ENCODE measurements around the gene USH2A. TPM values are rescaled to one million over a fixed set of nuclear protein-coding genes. Genes with fewer than 3 reads are reported as not detected.

Gene USH2A
- total RNA-seq, 2 donors from 2014 or later: 0.62 to 3.1 TPM

DNA sequence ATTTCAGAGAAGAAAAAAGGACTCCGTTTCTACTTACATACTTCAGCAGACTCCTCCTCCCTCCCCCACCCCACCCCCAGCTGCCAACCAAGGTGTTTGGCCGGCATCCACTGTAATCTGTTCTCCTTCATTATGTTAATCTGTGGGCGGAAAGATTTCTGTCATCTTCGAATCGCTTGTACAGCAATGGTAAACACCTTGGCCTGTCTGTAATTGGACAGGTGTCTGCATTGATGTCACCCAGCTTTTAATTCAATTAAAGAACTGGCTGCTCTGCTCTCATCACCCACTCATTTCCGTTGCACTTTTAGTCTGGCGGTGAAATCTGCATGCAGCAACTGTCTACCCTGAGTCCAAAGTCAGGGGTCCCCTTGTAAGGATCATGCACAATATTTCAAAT, 368.6 kb downstream of the USH2A start:
- Histone ChIP-seq H3K27me3 (ENCODE audit: control insufficient read depth, insufficient read depth, low read length, poor library complexity, severe bottlenecking) (no peaks in the 10 kb centered on the region), H3K9ac (ENCODE audit: extremely low read depth, low read length, poor library complexity, severe bottlenecking) (no peak overlapping the region), H3K4me1 (ENCODE audit: control insufficient read depth, insufficient read depth, low read length) (peaks cover 4% of the 10 kb centered on the region), H3K4me3 (ENCODE audit: low read length) (no peak overlapping the region), H3K27ac (ENCODE audit: low read depth, low read length) (no peak overlapping the region), H3K36me3 (ENCODE audit: control insufficient read depth, insufficient read depth, low read length) (no peaks in the 10 kb centered on the region), H3K9me3 (ENCODE audit: control insufficient read depth, low read length) (peaks cover 4% of the 10 kb centered on the region)
- peaks cover 20% of the 10 kb centered on the region for H3K4me1 Mint-ChIP-seq
- no peak overlapping the region for H3K4me3 Mint-ChIP-seq
- no peaks in the 10 kb centered on the region for H3K36me3 Mint-ChIP-seq (ENCODE audit: low read depth)
- TF ChIP-seq, protein P1, sequence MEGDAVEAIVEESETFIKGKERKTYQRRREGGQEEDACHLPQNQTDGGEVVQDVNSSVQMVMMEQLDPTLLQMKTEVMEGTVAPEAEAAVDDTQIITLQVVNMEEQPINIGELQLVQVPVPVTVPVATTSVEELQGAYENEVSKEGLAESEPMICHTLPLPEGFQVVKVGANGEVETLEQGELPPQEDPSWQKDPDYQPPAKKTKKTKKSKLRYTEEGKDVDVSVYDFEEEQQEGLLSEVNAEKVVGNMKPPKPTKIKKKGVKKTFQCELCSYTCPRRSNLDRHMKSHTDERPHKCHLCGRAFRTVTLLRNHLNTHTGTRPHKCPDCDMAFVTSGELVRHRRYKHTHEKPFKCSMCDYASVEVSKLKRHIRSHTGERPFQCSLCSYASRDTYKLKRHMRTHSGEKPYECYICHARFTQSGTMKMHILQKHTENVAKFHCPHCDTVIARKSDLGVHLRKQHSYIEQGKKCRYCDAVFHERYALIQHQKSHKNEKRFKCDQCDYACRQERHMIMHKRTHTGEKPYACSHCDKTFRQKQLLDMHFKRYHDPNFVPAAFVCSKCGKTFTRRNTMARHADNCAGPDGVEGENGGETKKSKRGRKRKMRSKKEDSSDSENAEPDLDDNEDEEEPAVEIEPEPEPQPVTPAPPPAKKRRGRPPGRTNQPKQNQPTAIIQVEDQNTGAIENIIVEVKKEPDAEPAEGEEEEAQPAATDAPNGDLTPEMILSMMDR (conservative IDR thresholded peaks at IDR 0.05): no peak
- H3K27ac Mint-ChIP-seq: no peak overlapping the region
- H3K9me3 Mint-ChIP-seq: no peaks in the 10 kb centered on the region
- 89 to 93% methylated on average over 6 to 7 of the region's 7 CpGs for WGBS, 2 experiments (ENCODE audit: insufficient coverage in 1 of 2, insufficient read length in 1 of 2)
- H3K27me3 Mint-ChIP-seq (ENCODE audit: insufficient read depth): no peaks in the 10 kb centered on the region
- no peak for DNase-seq

DNA sequence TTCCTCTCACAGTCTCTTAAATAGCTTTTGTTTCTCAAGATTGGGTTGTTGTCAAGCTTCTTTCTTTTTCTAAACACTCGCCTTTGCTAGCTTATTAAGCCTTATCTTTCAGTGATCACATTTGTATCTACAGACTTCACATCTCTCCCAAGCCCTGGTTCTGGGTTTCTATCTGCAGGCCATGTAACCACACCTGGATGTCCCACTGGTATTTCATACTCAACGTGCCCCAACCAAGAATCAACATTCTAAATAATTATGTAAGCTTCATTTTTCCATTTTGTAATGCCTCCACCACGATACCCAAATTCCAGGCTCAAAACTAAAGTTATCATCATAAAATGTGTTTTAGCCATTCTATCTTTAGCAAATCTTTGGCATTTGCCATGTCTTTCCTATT, 372.2 kb downstream of the USH2A start:
- H3K4me1 ChIP-seq (ENCODE audit: control insufficient read depth, insufficient read depth, low read length): peaks cover 4% of the 10 kb centered on the region
- no peak overlapping the region for H3K9ac ChIP-seq (ENCODE audit: extremely low read depth, low read length, poor library complexity, severe bottlenecking)
- H3K27ac ChIP-seq (ENCODE audit: low read depth, low read length): no peak overlapping the region
- 80 to 83% methylated on average over 3 of the region's 3 CpGs for WGBS, 2 experiments (ENCODE audit: insufficient coverage in 1 of 2, insufficient read length in 1 of 2)
- Mint-ChIP-seq H3K27me3 (ENCODE audit: insufficient read depth) (no peaks in the 10 kb centered on the region), H3K4me1 (peaks cover 20% of the 10 kb centered on the region), H3K27ac (peak overlapping the region; percentile 0), H3K9me3 (no peaks in the 10 kb centered on the region), H3K4me3 (no peak overlapping the region), H3K36me3 (ENCODE audit: low read depth) (no peaks in the 10 kb centered on the region)
- no peaks in the 10 kb centered on the region for H3K27me3 ChIP-seq (ENCODE audit: control insufficient read depth, insufficient read depth, low read length, poor library complexity, severe bottlenecking)
- peaks cover 4% of the 10 kb centered on the region for H3K9me3 ChIP-seq (ENCODE audit: control insufficient read depth, low read length)
- no peak overlapping the region for H3K4me3 ChIP-seq (ENCODE audit: low read length)
- H3K36me3 ChIP-seq (ENCODE audit: control insufficient read depth, insufficient read depth, low read length): no peaks in the 10 kb centered on the region
- TF ChIP-seq, protein P1 (conservative IDR thresholded peaks at IDR 0.05): no peak
- no peak for DNase-seq

DNA sequence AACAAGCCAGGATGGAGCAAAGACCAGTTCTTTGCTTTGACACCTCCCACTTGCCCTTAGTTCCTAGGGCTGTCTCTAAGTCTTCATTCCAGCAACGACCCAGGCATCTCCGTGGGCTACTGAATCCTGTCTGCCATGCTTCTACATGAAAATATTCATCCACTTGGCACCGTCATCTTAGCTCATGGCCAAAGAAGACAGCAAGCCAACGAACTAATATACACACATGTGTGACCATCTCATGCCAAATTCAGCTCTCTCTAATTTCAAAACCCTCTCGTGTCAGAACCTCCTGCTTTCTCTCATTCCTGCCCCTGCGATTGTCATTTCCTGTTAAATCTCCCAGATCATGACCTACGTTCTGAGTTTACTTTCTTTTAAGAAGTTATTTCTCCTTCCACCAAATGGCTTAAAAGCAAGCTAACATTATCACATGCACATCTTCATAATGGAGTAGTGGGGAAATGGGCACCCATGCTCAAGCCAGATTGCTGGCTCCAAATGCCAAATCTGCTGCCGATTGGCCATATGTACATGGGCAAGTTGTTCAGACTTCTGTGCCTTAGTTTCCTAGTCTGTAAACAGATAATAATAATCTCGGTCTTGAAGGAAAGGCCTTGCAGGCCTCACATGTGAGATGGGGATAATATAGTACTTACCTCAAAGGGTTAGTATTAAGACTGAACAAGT, 373.4 kb downstream of the USH2A start:
- Mint-ChIP-seq H3K4me3 (no peak overlapping the region), H3K4me1 (peaks cover 17% of the 10 kb centered on the region)
- 92% methylated on average over 7 to 9 of the region's 9 CpGs for WGBS, 2 experiments (ENCODE audit: insufficient coverage in 1 of 2, insufficient read length in 1 of 2)

More for the DNA sequence above, 373.4 kb downstream of the USH2A start:
- H3K4me3 ChIP-seq (ENCODE audit: low read length): no peak overlapping the region
- H3K36me3 ChIP-seq (ENCODE audit: control insufficient read depth, insufficient read depth, low read length): no peaks in the 10 kb centered on the region
- no peak overlapping the region for H3K9ac ChIP-seq (ENCODE audit: extremely low read depth, low read length, poor library complexity, severe bottlenecking)
- H3K27ac ChIP-seq (ENCODE audit: low read depth, low read length): no peak overlapping the region
- TF ChIP-seq, protein P1 (conservative IDR thresholded peaks at IDR 0.05): no peak
- no peak for DNase-seq
- Mint-ChIP-seq H3K27ac (no peak overlapping the region), H3K36me3 (ENCODE audit: low read depth) (no peaks in the 10 kb centered on the region), H3K27me3 (ENCODE audit: insufficient read depth) (no peaks in the 10 kb centered on the region), H3K9me3 (no peaks in the 10 kb centered on the region)
- H3K9me3 ChIP-seq (ENCODE audit: control insufficient read depth, low read length): peaks cover 4% of the 10 kb centered on the region
- peaks cover 4% of the 10 kb centered on the region for H3K4me1 ChIP-seq (ENCODE audit: control insufficient read depth, insufficient read depth, low read length)
- H3K27me3 ChIP-seq (ENCODE audit: control insufficient read depth, insufficient read depth, low read length, poor library complexity, severe bottlenecking): no peaks in the 10 kb centered on the region

Measured in endodermal cell (in vitro differentiated cells).